ENCODE results near the gene MYH7B.

The MYH7B gene

GRCh38 chr20:34971561-34972235 lies 16.0 kb downstream of the MYH7B start:
- no peak overlapping the region for H3K4me3 Mint-ChIP-seq
- H3K36me3 Mint-ChIP-seq (ENCODE audit: insufficient read depth) = no peaks in the 10 kb centered on the region
- ATAC-seq (replicated peaks) (no peak), DNase-seq (no peak)
- H3K4me1 Mint-ChIP-seq (ENCODE audit: low read depth in 2 of 2) = no peaks in the 10 kb centered on the region
- H3K27me3 Mint-ChIP-seq = peaks cover 0 to 4% of the 10 kb centered on the region in 2 donors
- H3K9me3 Mint-ChIP-seq = no peaks in the 10 kb centered on the region
- no peak overlapping the region for H3K27ac Mint-ChIP-seq

GRCh38 chr20:34974246-34974645 lies 18.6 kb downstream of the MYH7B start:
- Mint-ChIP-seq H3K4me1 (ENCODE audit: low read depth in 2 of 2) (no peaks in the 10 kb centered on the region), H3K27me3 (peaks cover 14 to 19% of the 10 kb centered on the region in 2 donors), H3K9me3 (no peaks in the 10 kb centered on the region), H3K36me3 (ENCODE audit: insufficient read depth) (no peaks in the 10 kb centered on the region), H3K27ac (no peak overlapping the region), H3K4me3 (no peak overlapping the region)
- DNase-seq = no peak
- ATAC-seq (replicated peaks) = no peak

GRCh38 chr20:34976286-34976685 lies 20.6 kb downstream of the MYH7B start:
- no peak for DNase-seq
- Mint-ChIP-seq H3K36me3 (ENCODE audit: insufficient read depth) (no peaks in the 10 kb centered on the region), H3K4me3 (no peak overlapping the region), H3K27ac (no peak overlapping the region), H3K27me3 (peaks cover 21 to 23% of the 10 kb centered on the region in 2 donors), H3K4me1 (ENCODE audit: low read depth in 2 of 2) (no peaks in the 10 kb centered on the region), H3K9me3 (no peaks in the 10 kb centered on the region)
- ATAC-seq (replicated peaks) = no peak

- Mint-ChIP-seq H3K4me3 (no peak overlapping the region), H3K27me3 (peaks cover 30 to 36% of the 10 kb centered on the region in 2 donors), H3K27ac (peak overlapping the region in 1 of 2 donors; percentile 14), H3K9me3 (no peaks in the 10 kb centered on the region), H3K4me1 (ENCODE audit: low read depth in 2 of 2) (no peaks in the 10 kb centered on the region), H3K36me3 (ENCODE audit: insufficient read depth) (no peaks in the 10 kb centered on the region)
- no peak for DNase-seq
- no peak for ATAC-seq (replicated peaks)
Observed at GRCh38 chr20:34977365-34978091, 21.9 kb downstream of the MYH7B start.

- DNase-seq (no peak), ATAC-seq (replicated peaks) (no peak)
- no peak overlapping the region for H3K4me3 Mint-ChIP-seq
- peaks cover 37 to 43% of the 10 kb centered on the region in 2 donors for H3K27me3 Mint-ChIP-seq
- peaks cover 3% of the 10 kb centered on the region for H3K36me3 Mint-ChIP-seq (ENCODE audit: insufficient read depth)
- H3K27ac Mint-ChIP-seq = no peak overlapping the region
- no peaks in the 10 kb centered on the region for H3K9me3 Mint-ChIP-seq
- H3K4me1 Mint-ChIP-seq (ENCODE audit: low read depth in 2 of 2) = no peaks in the 10 kb centered on the region
Observed at GRCh38 chr20:34978092-34978744, 22.6 kb downstream of the MYH7B start.

GRCh38 chr20:34979366-34980153 lies 23.9 kb downstream of the MYH7B start:
- peaks cover 39 to 54% of the 10 kb centered on the region in 2 donors for H3K27me3 Mint-ChIP-seq

GRCh38 chr20:34980543-34981233 lies 25.0 kb downstream of the MYH7B start:
- Mint-ChIP-seq H3K36me3 (ENCODE audit: insufficient read depth) (peaks cover 4% of the 10 kb centered on the region), H3K4me1 (ENCODE audit: low read depth in 2 of 2) (peaks cover 2% of the 10 kb centered on the region in 2 donors), H3K4me3 (no peak overlapping the region), H3K27ac (no peak overlapping the region), H3K27me3 (peaks cover 39 to 64% of the 10 kb centered on the region in 2 donors), H3K9me3 (no peaks in the 10 kb centered on the region)
- DNase-seq = no peak
- no peak for ATAC-seq (replicated peaks)

More at GRCh38 chr20:34979366-34980153, 23.9 kb downstream of the MYH7B start:
- Mint-ChIP-seq H3K9me3 (no peaks in the 10 kb centered on the region), H3K4me3 (no peak overlapping the region), H3K36me3 (ENCODE audit: insufficient read depth) (peaks cover 4% of the 10 kb centered on the region), H3K27ac (no peak overlapping the region), H3K4me1 (ENCODE audit: low read depth in 2 of 2) (no peaks in the 10 kb centered on the region)
- DNase-seq (no peak), ATAC-seq (replicated peaks) (no peak)

GRCh38 chr20:34982270-34983088 lies 26.8 kb downstream of the MYH7B start:
- Mint-ChIP-seq H3K27me3 (peaks cover 28 to 63% of the 10 kb centered on the region in 2 donors), H3K36me3 (ENCODE audit: insufficient read depth) (peaks cover 7% of the 10 kb centered on the region), H3K27ac (no peak overlapping the region), H3K4me3 (no peak overlapping the region), H3K4me1 (ENCODE audit: low read depth in 2 of 2) (peaks cover 2 to 4% of the 10 kb centered on the region in 2 donors), H3K9me3 (no peaks in the 10 kb centered on the region)
- ATAC-seq (replicated peaks) (no peak), DNase-seq (no peak)

GRCh38 chr20:34983089-34983820 lies 27.6 kb downstream of the MYH7B start:
- Mint-ChIP-seq H3K9me3 (no peaks in the 10 kb centered on the region), H3K4me3 (no peak overlapping the region), H3K4me1 (ENCODE audit: low read depth in 2 of 2) (peaks cover 2 to 4% of the 10 kb centered on the region in 2 donors), H3K27me3 (peaks cover 20 to 55% of the 10 kb centered on the region in 2 donors), H3K27ac (peak overlapping the region in 1 of 2 donors; percentile 74), H3K36me3 (ENCODE audit: insufficient read depth) (peaks cover 7% of the 10 kb centered on the region)
- ATAC-seq (replicated peaks) = no peak
- no peak for DNase-seq

- ATAC-seq (replicated peaks) = no peak
- no peak for DNase-seq
- Mint-ChIP-seq H3K4me3 (no peak overlapping the region), H3K9me3 (no peaks in the 10 kb centered on the region), H3K27me3 (peaks cover 20 to 55% of the 10 kb centered on the region in 2 donors), H3K4me1 (ENCODE audit: low read depth in 2 of 2) (peaks cover 2 to 4% of the 10 kb centered on the region in 2 donors), H3K27ac (no peak overlapping the region), H3K36me3 (ENCODE audit: insufficient read depth) (peaks cover 7% of the 10 kb centered on the region)
Observed at GRCh38 chr20:34983995-34984735, 28.5 kb downstream of the MYH7B start.

- Mint-ChIP-seq H3K9me3 (no peaks in the 10 kb centered on the region), H3K27me3 (peaks cover 20 to 55% of the 10 kb centered on the region in 2 donors), H3K4me1 (ENCODE audit: low read depth in 2 of 2) (peaks cover 2 to 4% of the 10 kb centered on the region in 2 donors), H3K4me3 (no peak overlapping the region), H3K36me3 (ENCODE audit: insufficient read depth) (peaks cover 7% of the 10 kb centered on the region), H3K27ac (peak overlapping the region in 1 of 2 donors; percentile 49)
- DNase-seq = no peak
- ATAC-seq (replicated peaks) = no peak
Observed at GRCh38 chr20:34984756-34985261, 29.1 kb downstream of the MYH7B start.
